HCT116 (cell line): ENCODE results near the gene USP54. TPM values are rescaled to one million over a fixed set of nuclear protein-coding genes. Genes with fewer than 3 reads are reported as not detected.
"Not testable (repeated sequence)": the region's sequence is repeated elsewhere in the genome, so short reads cannot be mapped to it uniquely, and the experiment has no call there.

ENCODE experiments used
- ATAC-seq: fragments of 200-7000 bp; cut with Tn5 transposase; 2 replicates; pipeline ENCODE4 v1.9.1; 2020; ENCODE audit warnings: mild to moderate bottlenecking, moderate library complexity
- BruUV-seq: library from RNA; stranded (reverse); fragments of 400-500 nt; replicated peaks from 2 replicates; lab custom pipeline; 2021; lab: Mats Ljungman, UMichigan
- CTCF ChIA-PET: fragments of 300-600 bp; sonication (Branson Sonifier 250); formaldehyde crosslinking; loops from one replicate; lab custom pipeline; 2021; ENCODE audit warnings: antibody characterized with exemption; lab: Charles Lee
- POLR2A ChIA-PET: fragments of 300-600, 350-600 bp; sonication (Branson Sonifier 250); formaldehyde crosslinking; loops from one replicate; lab custom pipeline; 2021; ENCODE audit warnings: antibody characterized with exemption; lab: Charles Lee
- RAD21 ChIA-PET, 2 experiments: fragments of 300-600 bp; sonication (Branson Sonifier 250); formaldehyde crosslinking; loops; one replicate each; lab custom pipeline; 2023; ENCODE audit warnings: low total read pairs in 2 of 2; ENCODE audit not compliant: uncharacterized antibody in 2 of 2, unreplicated experiment in 2 of 2, low non-redundant PET in 1 of 2; lab: Charles Lee
- DNase-seq: peaks from one replicate; pipeline ENCODE4 v3.0.0-alpha.2; 2010; ENCODE audit warnings: low read depth, low spot score
- H2AFZ ChIP-seq: fragments of 200-600 bp; shearing (Covaris generic), sonication (generic); 2 replicates; pipeline ENCODE4 v1.6.1; 2017; ENCODE audit warnings: low read depth, mixed run types, mixed read lengths, antibody characterized with exemption, low read length; ENCODE audit not compliant: poor library complexity, severe bottlenecking
- H3K27ac ChIP-seq: 2 replicates; pipeline ENCODE4 v1.5.1; 2012; ENCODE audit warnings: low read depth, low read length
- H3K27me3 ChIP-seq: fragments of 200-600 bp; sonication (generic); 2 replicates; pipeline ENCODE4 v1.6.1; 2016; ENCODE audit warnings: mixed run types, low read length, mixed read lengths; ENCODE audit not compliant: insufficient read depth
- H3K36me3 ChIP-seq, 2 experiments: fragments of 200-500 bp in 1 of 2; fragments of 200-600 bp in 1 of 2; sonication (Bioruptor generic) in 1 of 2; sonication (generic) in 1 of 2; 2 replicates each; pipeline versions ENCODE4 v1.5.1 to v1.6.1; 2014 to 2016; ENCODE audit warnings: low read length in 2 of 2, inconsistent platforms in 1 of 2, mixed read lengths in 1 of 2, mixed run types in 1 of 2; ENCODE audit not compliant: insufficient read depth in 2 of 2, control insufficient read depth in 1 of 2
- H3K4me1 ChIP-seq, 2 experiments: fragments of 200-600 bp in 1 of 2; sonication (generic) in 1 of 2; 2 replicates each; pipeline versions ENCODE4 v1.5.1 to v1.6.1; 2012 to 2017; ENCODE audit warnings: low read length in 2 of 2, inconsistent platforms in 1 of 2, mild to moderate bottlenecking in 1 of 2, mixed read lengths in 1 of 2, mixed run types in 1 of 2, moderate library complexity in 1 of 2; ENCODE audit not compliant: insufficient read depth in 2 of 2, control insufficient read depth in 1 of 2
- H3K4me2 ChIP-seq: fragments of 200-600 bp; sonication (generic); 2 replicates; pipeline ENCODE4 v1.6.1; 2017; ENCODE audit warnings: mixed run types, low read length, mixed read lengths
- H3K4me3 ChIP-seq, 2 experiments: fragments of 200-600 bp in 1 of 2; sonication (generic) in 1 of 2; replicated peaks in 1 of 2; 2 replicates each; pipeline ENCODE4 v1.5.1; 2011 to 2016; ENCODE audit warnings: low read length in 2 of 2, control low read depth in 1 of 2, low read depth in 1 of 2, mild to moderate bottlenecking in 1 of 2, mixed read lengths in 1 of 2, mixed run types in 1 of 2
- H3K79me2 ChIP-seq: fragments of 200-600 bp; sonication (generic); 2 replicates; pipeline ENCODE4 v1.6.1; 2017; ENCODE audit warnings: mild to moderate bottlenecking, mixed run types, low read length, moderate library complexity, mixed read lengths; ENCODE audit not compliant: insufficient read depth
- H3K9ac ChIP-seq: fragments of 200-600 bp; sonication (generic); 2 replicates; pipeline ENCODE4 v1.6.1; 2016; ENCODE audit warnings: low read length, mixed read lengths
- H3K9me2 ChIP-seq: fragments of 200-600 bp; sonication (generic), shearing (Covaris generic); 2 replicates; pipeline ENCODE4 v1.6.1; 2017; ENCODE audit warnings: mixed run types, mild to moderate bottlenecking, moderate library complexity; ENCODE audit not compliant: insufficient read depth
- H3K9me3 ChIP-seq, 2 experiments: fragments of 200-500 bp in 1 of 2; fragments of 200-600 bp in 1 of 2; sonication (Bioruptor generic) in 1 of 2; sonication (generic) in 1 of 2; 2 replicates each; pipeline ENCODE4 v1.6.1; 2014 to 2017; ENCODE audit warnings: low read length in 2 of 2, mixed read lengths in 2 of 2, inconsistent platforms in 1 of 2, low read depth in 1 of 2, mild to moderate bottlenecking in 1 of 2, mixed run types in 1 of 2, moderate library complexity in 1 of 2; ENCODE audit not compliant: control insufficient read depth in 1 of 2, insufficient read depth in 1 of 2
- H4K20me1 ChIP-seq: fragments of 200-600 bp; sonication (generic), shearing (Covaris generic); 2 replicates; pipeline ENCODE4 v1.6.1; 2017; ENCODE audit warnings: mixed run types, mild to moderate bottlenecking, moderate library complexity; ENCODE audit not compliant: insufficient read depth
- ATF3 ChIP-seq: IDR thresholded peaks from 2 replicates; pipeline ENCODE4 v1.6.1; 2012
- POLR2A ChIP-seq: IDR thresholded peaks from 2 replicates; pipeline ENCODE4 v1.7.0; 2011; ENCODE audit warnings: borderline replicate concordance; ENCODE audit not compliant: insufficient read depth, insufficient read length; ENCODE audit errors: extremely low read depth
- RAD21 ChIP-seq: IDR thresholded peaks from 2 replicates; pipeline ENCODE4 v1.6.1; 2012; ENCODE audit warnings: low read depth, mild to moderate bottlenecking
- SIN3A ChIP-seq: IDR thresholded peaks from 2 replicates; pipeline ENCODE4 v1.6.1; 2012; ENCODE audit warnings: low read depth
- YY1 ChIP-seq: IDR thresholded peaks from 2 replicates; pipeline ENCODE4 v1.6.1; 2011; ENCODE audit warnings: low read length, low read depth, moderate library complexity, mild to moderate bottlenecking; ENCODE audit not compliant: insufficient replicate concordance; ENCODE audit errors: extremely low read depth
- ZNF274 ChIP-seq: fragments of 200-500 bp; sonication (Bioruptor generic); IDR thresholded peaks from 2 replicates; pipeline ENCODE4 v1.6.1; 2014; ENCODE audit warnings: mild to moderate bottlenecking, low read depth, low read length, inconsistent platforms
- intact Hi-C: fragments of 100-400 bp; cut with micrococcal nuclease; formaldehyde crosslinking; loops from 2 replicates; pipeline ENCODE4 v1.10.0; 2022
- total RNA-seq: library from RNA; stranded (reverse); gene quantifications from one replicate; pipeline ENCODE4 v1.2.1, GENCODE V29; 2021; ENCODE audit not compliant: unreplicated experiment
- TF ChIP-seq, protein P1 (sequence below): IDR thresholded peaks from 2 replicates; pipeline ENCODE4 v1.6.1; 2011; ENCODE audit warnings: mild to moderate bottlenecking, low read length, moderate library complexity; ENCODE audit not compliant: insufficient replicate concordance; ENCODE audit errors: extremely low read depth

USP54 gene
- total RNA-seq, 1 experiment from 2014 or later: 28.0 TPM

DNA sequence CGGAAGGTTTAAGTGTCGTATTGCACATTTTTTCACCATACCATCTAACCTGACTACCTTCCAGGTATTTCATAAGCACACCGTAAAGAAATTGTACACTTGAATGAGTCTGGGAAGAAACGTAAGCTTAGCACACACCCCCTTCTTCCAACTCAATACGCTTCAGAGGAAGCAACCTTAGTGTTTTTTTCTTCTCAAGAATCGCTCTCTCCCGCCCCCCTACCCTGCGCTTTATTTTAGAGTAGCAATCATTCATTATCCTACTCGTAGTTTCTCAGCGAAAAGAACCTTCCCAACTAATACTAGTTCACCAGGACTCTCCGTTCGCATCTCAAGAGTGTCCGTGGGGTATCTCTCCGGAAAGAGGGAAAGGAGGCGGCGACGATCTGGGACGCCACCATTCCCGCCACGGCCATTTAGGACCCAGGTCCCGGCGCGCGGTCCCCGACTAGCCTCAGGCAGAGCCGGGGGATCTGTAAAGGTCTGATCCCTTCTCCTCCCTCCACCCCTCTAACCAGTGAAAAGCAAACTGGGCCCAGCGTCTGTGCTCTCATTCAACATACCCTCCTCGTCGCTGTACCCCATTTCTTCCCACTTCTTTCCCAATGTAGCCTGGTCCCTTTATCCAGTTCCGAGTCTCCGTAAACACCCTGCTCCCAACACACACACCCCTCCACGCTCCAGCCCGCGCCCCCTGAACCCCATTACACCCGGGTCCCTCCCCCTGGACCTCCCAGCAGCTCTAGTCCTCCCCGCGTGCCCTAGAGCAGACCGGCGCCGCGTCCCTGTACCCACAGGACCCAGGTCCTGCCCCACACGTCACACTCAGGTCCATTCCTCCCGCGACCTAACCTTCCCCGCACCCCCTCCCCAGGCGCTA is 34.1 kb upstream of the USP54 start:
- H3K4me3 ChIP-seq: peak overlapping the region; percentile 72 to 98
- H3K9ac ChIP-seq: peak overlapping the region; percentile 83
- no peaks in the 10 kb centered on the region for H3K9me2 ChIP-seq
- DNase-seq: no peak
- RAD21 ChIA-PET: interaction anchor here in 1 of 2 experiments (0.6 kb wide), 2 partner anchors 19 to 66 kb away, joined by 3 to 5 read pairs; no protein-coding TSS in a partner anchor
- CTCF ChIA-PET: interaction anchor here (1.0 to 1.4 kb wide), 2 partner anchors 19 to 24 kb away, joined by 3 to 5 read pairs; no protein-coding TSS in a partner anchor
- ATAC-seq: peak; percentile 69
- peak overlapping the region; percentile 77 for H2AFZ ChIP-seq
- peak overlapping the region; percentile 75 for H3K27ac ChIP-seq
- H3K4me1 ChIP-seq: peaks cover 0 to 9% of the 10 kb centered on the region in 2 experiments; a peak in 2 of 4 replicates
- no peaks in the 10 kb centered on the region for H3K36me3 ChIP-seq
- BruUV-seq: no TSS peak
- H4K20me1 ChIP-seq: no peaks in the 10 kb centered on the region
- peaks cover 13% of the 10 kb centered on the region for H3K79me2 ChIP-seq
- peak overlapping the region; percentile 79 for H3K4me2 ChIP-seq
- H3K27me3 ChIP-seq: no peaks in the 10 kb centered on the region
- POLR2A ChIA-PET: interaction anchor here (0.6 to 1.4 kb wide), 9 partner anchors 10 to 378 kb away, joined by 3 to 10 read pairs (median 4); partner anchors contain the start of gene DNAJC9
- intact Hi-C loops: loop anchor here (1.0 to 5.0 kb wide), 2 partner anchors 96 to 378 kb away; partner anchors contain the start of gene DNAJC9
- H3K9me3 ChIP-seq: no peaks in the 10 kb centered on the region
- TF ChIP-seq YY1 (no peak), SIN3A (peak; percentile 54; the same call in 1 of the 2 replicates)

DNA sequence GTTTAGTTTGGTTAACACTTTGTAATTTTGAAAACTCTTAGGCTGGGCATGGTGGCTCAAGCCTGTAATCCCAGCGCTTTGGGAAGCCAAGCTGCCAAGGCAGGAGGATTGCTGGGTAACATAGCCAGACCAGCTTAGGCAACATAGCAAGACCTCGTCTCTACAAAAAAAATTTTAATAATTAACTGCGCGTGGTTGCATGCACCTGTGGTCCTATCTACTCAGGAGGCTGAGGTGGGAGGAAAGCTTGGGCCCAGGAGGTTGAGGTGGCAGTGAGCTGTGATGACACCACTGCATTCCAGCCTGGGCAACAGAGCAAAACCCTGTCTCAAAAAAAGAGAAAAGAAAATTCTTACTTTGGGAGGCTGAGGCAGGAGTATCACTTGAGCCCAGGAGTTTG is 31.9 kb upstream of the USP54 start:
- no peaks in the 10 kb centered on the region for H3K27me3 ChIP-seq
- H3K4me2 ChIP-seq: no peak overlapping the region
- H3K27ac ChIP-seq: no peak overlapping the region
- intact Hi-C loops: no loop called here
- DNase-seq (no peak), ATAC-seq (no peak)
- H3K9me2 ChIP-seq: no peaks in the 10 kb centered on the region
- H2AFZ ChIP-seq: no peak overlapping the region
- H3K79me2 ChIP-seq: peaks cover 13% of the 10 kb centered on the region
- H3K4me1 ChIP-seq: peaks cover 0 to 9% of the 10 kb centered on the region in 2 experiments; a peak in 2 of 4 replicates
- CTCF ChIA-PET: no interaction called here
- no peak overlapping the region for H3K9ac ChIP-seq
- H3K9me3 ChIP-seq: no peaks in the 10 kb centered on the region
- H3K36me3 ChIP-seq: no peaks in the 10 kb centered on the region
- TF ChIP-seq RAD21 (no peak), POLR2A (no peak), ZNF274 (no peak), ATF3 (no peak)
- TF ChIP-seq, protein P1, sequence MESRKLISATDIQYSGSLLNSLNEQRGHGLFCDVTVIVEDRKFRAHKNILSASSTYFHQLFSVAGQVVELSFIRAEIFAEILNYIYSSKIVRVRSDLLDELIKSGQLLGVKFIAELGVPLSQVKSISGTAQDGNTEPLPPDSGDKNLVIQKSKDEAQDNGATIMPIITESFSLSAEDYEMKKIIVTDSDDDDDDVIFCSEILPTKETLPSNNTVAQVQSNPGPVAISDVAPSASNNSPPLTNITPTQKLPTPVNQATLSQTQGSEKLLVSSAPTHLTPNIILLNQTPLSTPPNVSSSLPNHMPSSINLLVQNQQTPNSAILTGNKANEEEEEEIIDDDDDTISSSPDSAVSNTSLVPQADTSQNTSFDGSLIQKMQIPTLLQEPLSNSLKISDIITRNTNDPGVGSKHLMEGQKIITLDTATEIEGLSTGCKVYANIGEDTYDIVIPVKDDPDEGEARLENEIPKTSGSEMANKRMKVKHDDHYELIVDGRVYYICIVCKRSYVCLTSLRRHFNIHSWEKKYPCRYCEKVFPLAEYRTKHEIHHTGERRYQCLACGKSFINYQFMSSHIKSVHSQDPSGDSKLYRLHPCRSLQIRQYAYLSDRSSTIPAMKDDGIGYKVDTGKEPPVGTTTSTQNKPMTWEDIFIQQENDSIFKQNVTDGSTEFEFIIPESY: no peak
- BruUV-seq: TSS peak; percentile 13
- RAD21 ChIA-PET: interaction anchor here in 1 of 2 experiments (0.7 kb wide), 1 partner anchor 11 kb away, joined by 4 read pairs; no protein-coding TSS in a partner anchor
- no peak overlapping the region for H3K4me3 ChIP-seq
- no peaks in the 10 kb centered on the region for H4K20me1 ChIP-seq
- POLR2A ChIA-PET: no interaction called here

GRCh38 chr10:73620974-73621373 is 29.8 kb upstream of the USP54 start:
- H3K79me2 ChIP-seq, H3K9me3 ChIP-seq, H3K4me2 ChIP-seq, DNase-seq, H3K9ac ChIP-seq, H3K4me1 ChIP-seq, ATAC-seq, H2AFZ ChIP-seq, H3K9me2 ChIP-seq, H3K4me3 ChIP-seq, RAD21 ChIA-PET, H3K36me3 ChIP-seq, intact Hi-C loops, H4K20me1 ChIP-seq, H3K27ac ChIP-seq, BruUV-seq, CTCF ChIA-PET, H3K27me3 ChIP-seq, POLR2A ChIA-PET: not testable (repeated sequence)
